Posterior cingulate gyrus (tissue), 11 donors: Measurements from ENCODE around the gene TTC28.
"Not testable (repeated sequence)": the region's sequence is repeated elsewhere in the genome, so short reads cannot be mapped to it uniquely, and the experiment has no call there.

Source experiments
- DNase-seq, 10 donors: peaks; one replicate each; pipeline versions ENCODE4 v3.0.0 to v3.0.0-alpha.2; 2020 to 2021; ENCODE audit warnings: mixed read lengths in 3 of 10
- intact Hi-C: fragments of 100-400 bp; cut with DNase I; formaldehyde crosslinking; loops from one replicate; pipeline ENCODE4 v1.15.1; 2023

TTC28 gene

DNA sequence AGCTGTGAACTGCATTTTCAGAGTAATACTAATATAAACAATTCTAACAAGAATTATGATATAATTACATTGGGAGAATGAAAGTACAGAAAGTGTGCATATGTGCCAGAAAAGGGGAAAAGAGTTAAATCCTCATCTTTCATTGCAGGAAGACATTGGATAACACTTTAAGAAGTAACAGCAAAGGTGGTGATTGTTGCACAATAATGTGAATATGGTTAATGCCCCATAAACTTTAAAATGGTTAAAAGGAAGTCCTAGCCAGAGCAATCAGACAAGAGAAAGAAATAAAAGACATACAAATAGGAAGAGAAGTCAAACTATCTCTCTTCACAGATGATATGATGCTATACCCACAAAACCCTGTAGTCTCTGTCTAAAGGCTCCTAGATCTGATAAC lies 111.5 kb downstream of the TTC28 start:
- intact Hi-C loops: no loop called here
- DNase-seq: no peak

GRCh38 chr22:28566920-28567499 lies 112.6 kb downstream of the TTC28 start:
- DNase-seq, intact Hi-C loops: not testable (repeated sequence)

DNA sequence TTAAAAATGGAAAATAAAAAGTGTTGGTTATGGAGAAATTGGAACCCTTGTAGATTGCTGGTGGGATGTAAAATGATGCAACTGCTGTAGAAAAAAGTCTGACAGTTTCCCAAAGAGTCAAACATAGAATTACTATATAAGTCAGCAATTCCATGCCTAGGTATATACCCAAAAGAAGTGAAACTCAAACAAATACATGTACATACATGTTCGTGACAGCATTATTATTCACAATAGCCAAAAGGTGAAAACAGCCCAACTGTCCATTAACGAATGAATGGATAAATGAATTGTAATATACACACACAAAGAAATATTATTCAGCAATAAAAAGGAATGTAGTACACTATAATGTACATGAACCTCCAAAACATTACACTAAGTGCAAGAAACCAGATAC lies 116.0 kb downstream of the TTC28 start:
- intact Hi-C loops: no loop called here
- DNase-seq: no peak

DNA sequence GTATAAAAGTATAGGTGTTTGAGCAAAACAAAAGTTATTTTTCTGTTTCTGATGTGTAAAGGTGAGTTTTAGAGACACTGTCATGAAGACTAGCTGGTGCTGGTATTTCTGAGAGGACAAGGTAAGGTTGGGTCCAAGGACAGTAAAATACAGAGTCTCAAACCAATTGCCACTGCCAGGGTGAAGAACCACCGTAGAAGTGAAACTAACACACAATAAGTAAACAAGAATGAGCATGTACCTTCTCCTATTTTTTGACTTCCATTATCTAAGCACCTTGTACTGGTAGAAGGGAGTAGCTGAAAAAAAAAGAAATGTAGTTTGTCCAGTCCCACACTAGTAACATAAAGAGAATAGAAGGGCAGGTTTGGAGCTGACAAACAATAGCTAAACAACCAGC lies 117.3 kb downstream of the TTC28 start:
- DNase-seq: no peak
- intact Hi-C loops: no loop called here

DNA sequence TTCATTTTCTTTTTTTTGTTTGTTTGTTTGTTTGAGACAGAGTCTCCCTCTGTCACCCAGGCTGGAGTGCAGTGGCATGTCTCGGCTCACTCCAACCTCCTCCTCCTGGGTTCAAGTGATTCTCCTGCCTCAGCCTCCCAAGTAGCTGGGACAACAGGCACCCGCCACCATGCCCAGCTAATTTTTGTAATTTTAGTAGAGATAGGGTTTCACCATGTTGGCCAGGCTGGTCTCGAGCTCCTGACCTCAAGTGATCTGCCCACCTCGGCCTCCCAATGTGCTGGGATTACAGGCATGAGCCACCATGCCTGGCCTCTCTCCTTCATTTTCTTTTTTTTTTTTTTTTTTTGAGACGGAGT lies 118.9 kb downstream of the TTC28 start:
- intact Hi-C loops, DNase-seq: not testable (repeated sequence)

GRCh38 chr22:28560046-28560742 lies 119.4 kb downstream of the TTC28 start:
- no peak for DNase-seq
- intact Hi-C loops: no loop called here

- intact Hi-C loops: no loop called here
- DNase-seq: no peak
These were observed 122.5 kb downstream of the TTC28 start for GRCh38 chr22:28557184-28557583.

GRCh38 chr22:28553108-28553866 lies 126.4 kb downstream of the TTC28 start:
- peak in 2 of 10 donors; percentile 81 to 82 for DNase-seq
- intact Hi-C loops: not testable (repeated sequence)

DNA sequence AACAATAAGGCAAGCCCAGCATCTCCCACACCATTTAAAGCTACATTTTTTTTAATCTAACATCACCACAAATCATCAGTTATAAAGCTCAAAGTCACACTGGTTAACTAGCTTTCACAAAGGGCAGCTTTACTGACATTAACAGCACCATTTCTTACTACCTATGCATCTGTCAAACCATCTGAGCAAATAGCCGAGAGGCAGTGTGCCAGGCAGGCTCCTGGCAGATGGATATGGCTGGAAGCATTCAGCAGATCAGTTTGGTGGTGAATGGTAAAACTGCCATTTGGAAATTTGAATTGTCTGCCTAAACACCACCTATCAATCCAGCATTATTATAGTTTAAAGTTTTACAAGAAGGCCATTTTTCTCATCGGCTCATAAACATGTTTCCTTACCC lies 131.2 kb downstream of the TTC28 start:
- intact Hi-C loops: no loop called here
- DNase-seq: no peak

GRCh38 chr22:28547132-28547842 lies 132.4 kb downstream of the TTC28 start:
- no peak for DNase-seq
- intact Hi-C loops: no loop called here

- DNase-seq: no peak
- intact Hi-C loops: no loop called here
These were observed 135.2 kb downstream of the TTC28 start for GRCh38 chr22:28544431-28544868.

DNA sequence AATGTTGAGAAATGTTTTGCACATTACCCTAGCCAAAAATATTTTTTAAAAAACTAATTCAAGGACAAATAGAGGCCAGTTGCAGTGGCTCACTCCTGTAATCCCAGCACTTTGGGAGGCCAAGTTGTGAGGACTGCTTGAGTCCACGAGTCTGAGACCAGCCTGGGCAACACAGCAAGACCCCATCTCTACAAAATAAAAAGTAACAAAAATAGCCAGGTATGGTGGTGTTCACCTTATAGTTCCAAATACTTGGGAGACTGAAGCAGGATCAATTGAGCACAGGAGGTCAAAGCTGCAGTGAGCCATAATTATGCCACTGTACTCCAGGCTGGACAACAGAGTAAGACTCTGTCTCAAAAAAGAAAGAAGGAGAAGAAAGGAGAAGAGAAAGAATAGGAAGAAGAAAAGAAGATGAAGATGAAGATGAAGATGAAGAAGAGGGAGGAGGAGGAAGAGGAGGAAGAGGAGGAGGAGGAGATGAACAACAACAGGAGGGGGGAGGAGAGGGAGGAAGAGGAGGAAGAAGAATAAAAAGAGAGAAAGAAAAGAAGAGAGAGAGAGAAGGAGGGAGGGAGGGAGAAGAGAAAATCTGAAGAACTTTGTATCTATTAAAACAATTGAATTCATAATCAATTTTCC lies 136.5 kb downstream of the TTC28 start:
- intact Hi-C loops: no loop called here
- no peak for DNase-seq

DNA sequence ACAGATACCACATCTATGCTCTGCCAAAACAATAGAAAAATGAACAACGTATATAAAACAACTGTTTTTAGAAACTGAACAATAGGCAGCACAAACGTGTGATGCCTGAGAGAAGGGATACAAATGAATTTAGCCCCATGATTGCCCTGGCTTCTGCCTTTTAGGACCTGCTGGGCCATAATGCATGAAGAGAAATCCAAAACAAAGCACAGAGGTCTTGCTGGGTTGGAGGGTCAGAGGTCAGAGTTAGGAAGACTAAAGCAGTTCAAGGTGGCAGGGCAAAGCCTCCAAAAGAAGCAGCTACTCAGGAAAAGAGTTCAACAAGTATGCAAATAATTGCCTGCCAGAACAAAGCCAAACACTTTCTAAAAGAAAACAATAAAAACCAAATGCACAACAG lies 138.5 kb downstream of the TTC28 start:
- intact Hi-C loops: no loop called here
- no peak for DNase-seq

GRCh38 chr22:28538922-28539321 lies 140.7 kb downstream of the TTC28 start:
- intact Hi-C loops: no loop called here

DNA sequence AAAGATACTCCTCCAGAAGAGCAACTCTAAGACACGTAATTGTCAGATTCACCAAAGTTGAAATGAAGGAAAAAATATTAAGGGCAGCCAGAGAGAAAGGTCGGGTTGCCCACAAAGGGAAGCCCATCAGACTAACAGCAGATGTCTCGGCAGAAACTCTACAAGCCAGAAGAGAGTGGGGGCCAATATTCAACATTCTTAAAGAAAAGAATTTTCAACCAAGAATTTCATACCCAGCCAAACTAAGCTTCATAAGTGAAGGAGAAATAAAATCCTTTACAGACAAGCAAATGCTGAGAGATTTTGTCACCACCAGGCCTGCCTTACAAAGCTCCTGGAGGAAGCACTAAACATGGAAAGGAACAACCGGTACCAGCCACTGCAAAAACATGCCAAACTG lies 149.1 kb downstream of the TTC28 start:
- DNase-seq, intact Hi-C loops: not testable (repeated sequence)

More at GRCh38 chr22:28538922-28539321, 140.7 kb downstream of the TTC28 start:
- DNase-seq: no peak

- intact Hi-C loops: not testable (repeated sequence)
These were observed 150.5 kb downstream of the TTC28 start for GRCh38 chr22:28529144-28529543.

DNA sequence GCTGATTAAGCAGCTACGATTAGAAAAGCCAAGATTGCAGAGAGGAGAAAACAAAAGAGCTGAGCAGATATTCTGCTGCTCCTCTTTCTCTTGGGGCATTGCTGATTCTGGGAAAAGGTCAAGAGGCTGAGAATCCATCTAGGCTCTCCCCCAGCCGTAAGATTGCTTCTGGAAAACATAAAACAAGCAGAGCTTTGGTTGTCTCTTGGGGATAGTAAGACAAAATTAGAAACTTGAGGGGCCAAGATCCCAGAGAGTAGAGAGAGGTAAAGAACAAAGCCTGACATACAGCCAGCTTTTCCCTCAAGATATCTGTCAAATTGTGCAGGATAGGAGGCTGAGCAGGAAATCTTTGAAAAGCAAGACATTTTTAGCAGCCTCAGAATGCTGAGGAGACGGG lies 158.2 kb downstream of the TTC28 start:
- no peak for DNase-seq

More at GRCh38 chr22:28529144-28529543, 150.5 kb downstream of the TTC28 start:
- peak in 1 of 10 donors; percentile 81 for DNase-seq

DNA sequence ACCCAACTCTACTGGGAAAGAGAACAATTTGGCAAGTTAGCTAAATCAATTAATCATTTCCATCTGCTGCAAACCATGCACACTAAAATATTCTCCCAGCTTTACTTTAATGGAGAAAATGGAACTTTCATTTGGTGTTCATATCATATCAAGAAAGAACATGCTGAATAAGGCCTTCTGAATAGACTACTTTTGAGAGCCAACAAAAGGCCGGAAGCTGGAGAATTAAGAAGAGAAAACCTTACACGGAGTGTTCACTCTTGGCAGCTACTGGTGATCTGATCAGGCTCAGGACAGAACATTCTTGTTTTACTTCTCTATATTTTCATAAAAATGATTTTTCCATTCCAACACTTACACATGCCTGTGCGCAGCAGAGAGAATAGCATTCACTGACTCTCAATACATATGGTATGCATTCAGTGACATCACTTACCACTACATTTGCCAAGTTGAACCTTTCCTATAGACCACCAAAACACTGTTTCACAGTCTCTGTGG lies 165.3 kb downstream of the TTC28 start:
- intact Hi-C loops: no loop called here
- no peak for DNase-seq

More for the DNA sequence above, 158.2 kb downstream of the TTC28 start:
- intact Hi-C loops: no loop called here

DNA sequence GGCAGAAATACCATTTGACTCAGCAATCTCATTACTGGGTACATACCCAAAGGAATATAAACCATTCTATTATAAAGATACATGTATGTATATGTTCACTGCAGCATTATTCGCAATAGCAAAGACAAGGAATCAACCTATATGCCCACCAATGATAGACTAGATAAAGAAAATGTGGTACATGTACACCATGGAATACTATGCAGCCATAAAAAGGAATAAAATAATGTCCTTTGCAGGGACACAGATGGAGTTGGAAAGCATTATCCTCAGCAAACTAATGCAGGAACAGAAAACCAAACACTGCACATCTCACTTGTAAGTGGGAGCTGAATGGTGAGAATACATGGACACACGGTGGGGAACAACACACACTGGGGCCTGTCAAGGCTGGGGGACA lies 167.3 kb downstream of the TTC28 start:
- intact Hi-C loops, DNase-seq: not testable (repeated sequence)

GRCh38 chr22:28507896-28508295 lies 171.7 kb downstream of the TTC28 start:
- intact Hi-C loops: no loop called here
- DNase-seq: no peak
